Thyroid gland (tissue), 4 donors: ENCODE data around the gene C6orf47. TPM values are rescaled to one million over a fixed set of nuclear protein-coding genes. Genes with fewer than 3 reads are reported as not detected.
A peak's percentile ranks its signal among the peaks of the same experiment; 100 is the strongest.

Source experiments
- DNase-seq, 2 donors: peaks; one replicate each; pipeline ENCODE4 v3.0.0-alpha.2; 2019
- H3K27ac ChIP-seq, 3 donors: fragments of 200-600 bp; sonication (generic); 1 replicate in 2 of 3; 2 replicates in 1 of 3; pipeline ENCODE4 v1.5.1; 2016 to 2019; ENCODE audit warnings: mild to moderate bottlenecking in 1 of 3, moderate library complexity in 1 of 3
- H3K27me3 ChIP-seq: fragments of 200-600 bp; sonication (generic); one replicate; pipeline ENCODE4 v1.5.1; 2019
- H3K36me3 ChIP-seq, 2 donors: fragments of 200-600 bp; sonication (generic); one replicate each; pipeline ENCODE4 v1.5.1; 2016 to 2019
- H3K4me1 ChIP-seq, 2 donors: fragments of 200-600 bp; sonication (generic); one replicate each; pipeline ENCODE4 v1.5.1; 2017 to 2019
- H3K4me3 ChIP-seq, 3 donors: fragments of 200-600 bp; sonication (generic); replicated peaks in 1 of 3; 1 replicate in 2 of 3; 2 replicates in 1 of 3; pipeline ENCODE4 v1.5.1; 2016; ENCODE audit warnings: mild to moderate bottlenecking in 1 of 3
- H3K9me3 ChIP-seq: fragments of 200-600 bp; sonication (generic); one replicate; pipeline ENCODE4 v1.5.1; 2017
- CTCF ChIP-seq, 6 experiments: fragments of 200-600 bp in 3 of 6; fragments of 450-650 bp in 3 of 6; sonication (generic) in 3 of 6; IDR thresholded peaks; one replicate each; pipeline ENCODE4 v1.5.1; 2016 to 2019; ENCODE audit warnings: antibody characterized with exemption in 6 of 6, mild to moderate bottlenecking in 2 of 6, inconsistent platforms in 1 of 6, moderate library complexity in 1 of 6
- POLR2A ChIP-seq, 2 donors: fragments of 450-650 bp; IDR thresholded peaks; one replicate each; pipeline ENCODE4 v1.6.1; 2017; ENCODE audit warnings: antibody characterized with exemption in 2 of 2, mild to moderate bottlenecking in 2 of 2, moderate library complexity in 1 of 2
- WGBS, 2 donors: methylation state at CpG; one replicate each; pipeline ENCODE4 v1.1.5; 2017; 5-methylcytosine and 5-hydroxymethylcytosine counted together
- intact Hi-C: fragments of 100-400 bp; cut with DNase I; formaldehyde crosslinking; loops from one replicate; pipeline ENCODE4 v1.15.1; 2023
- total RNA-seq, 4 donors: library from RNA; depleted of rRNA; stranded (reverse); fragments of >200 nt; gene quantifications; one replicate each; pipeline ENCODE4 v1.2.3, GENCODE V29; 2016

The C6orf47 gene
- total RNA-seq, 4 donors from 2014 or later: 23.6 to 32.3 (median 28.7) TPM

- intact Hi-C loops: loop anchor here (5.0 kb wide), 1 partner anchor 151 kb away; no protein-coding TSS in a partner anchor
- peak; percentile 91 to 92 for DNase-seq
These were observed 20.6 kb upstream of the C6orf47 start for GRCh38 chr6:31681135-31681671.

GRCh38 chr6:31680226-31681134, 19.9 kb upstream of the C6orf47 start, which contains the start of gene LY6G5C:
LY6G5C (minus strand) TSS chr6:31681067; CDS start chr6:31680373, 694 bp downstream.
- intact Hi-C loops: loop anchor here (5.0 kb wide), 1 partner anchor 152 kb away; no protein-coding TSS in a partner anchor
- WGBS, 2 donors: 10 to 13% methylated on average over 17 of the region's 17 CpGs
- peak within 1 kb of the TSS in 2 of 3 donors; percentile 24 to 27 for H3K4me3 ChIP-seq
- no peaks in the 10 kb centered on the region for H3K36me3 ChIP-seq
- no peaks in the 10 kb centered on the region for H3K9me3 ChIP-seq
- peak within 1 kb of the TSS; percentile 79 to 84 (median 80) for H3K27ac ChIP-seq
- H3K4me1 ChIP-seq: peaks cover 10 to 18% of the 10 kb centered on the region in 2 donors
- no peaks in the 10 kb centered on the region for H3K27me3 ChIP-seq
- peak; percentile 25 to 89 (median 80) for TF ChIP-seq CTCF (IDR thresholded peaks at IDR 0.05)
- no peak for TF ChIP-seq POLR2A (IDR thresholded peaks at IDR 0.05)
- DNase-seq: peak; percentile 89

More at GRCh38 chr6:31681135-31681671, 20.6 kb upstream of the C6orf47 start:
- H3K9me3 ChIP-seq: no peaks in the 10 kb centered on the region
- H3K36me3 ChIP-seq: peaks cover 0 to under 1% of the 10 kb centered on the region in 2 donors
- peaks cover 10 to 18% of the 10 kb centered on the region in 2 donors for H3K4me1 ChIP-seq
- no peaks in the 10 kb centered on the region for H3K27me3 ChIP-seq
- peak overlapping the region in 2 of 3 donors; percentile 24 to 27 for H3K4me3 ChIP-seq
- TF ChIP-seq POLR2A (IDR thresholded peaks at IDR 0.05): peak in 1 of 2 donors; percentile 42
- no peak for TF ChIP-seq CTCF (IDR thresholded peaks at IDR 0.05)
- H3K27ac ChIP-seq: peak overlapping the region; percentile 79 to 84 (median 80)
- 0% methylated on average over 11 to 27 of the region's 40 CpGs for WGBS, 2 donors

- intact Hi-C loops: loop anchor here (10.0 kb wide), 1 partner anchor 287 kb away; no protein-coding TSS in a partner anchor
- peaks cover 9 to 14% of the 10 kb centered on the region in 2 donors for H3K4me1 ChIP-seq
- TF ChIP-seq POLR2A (IDR thresholded peaks at IDR 0.05): no peak
- no peak overlapping the region for H3K4me3 ChIP-seq
- WGBS, 2 donors: 71% methylated on average over 8 of the region's 8 CpGs
- no peaks in the 10 kb centered on the region for H3K9me3 ChIP-seq
- peaks cover 0 to 4% of the 10 kb centered on the region in 2 donors for H3K36me3 ChIP-seq
- H3K27me3 ChIP-seq: no peaks in the 10 kb centered on the region
- H3K27ac ChIP-seq: no peak overlapping the region
- no peak for DNase-seq
These were observed 17.4 kb upstream of the C6orf47 start for GRCh38 chr6:31677955-31678354.

GRCh38 chr6:31676904-31677303, 16.3 kb upstream of the C6orf47 start:
- Histone ChIP-seq H3K4me1 (peaks cover 6 to 12% of the 10 kb centered on the region in 2 donors), H3K4me3 (no peak overlapping the region), H3K36me3 (peaks cover 6 to 14% of the 10 kb centered on the region in 2 donors), H3K27me3 (no peaks in the 10 kb centered on the region), H3K27ac (no peak overlapping the region), H3K9me3 (no peaks in the 10 kb centered on the region)
- TF ChIP-seq CTCF (IDR thresholded peaks at IDR 0.05) (no peak), POLR2A (IDR thresholded peaks at IDR 0.05) (no peak)
- intact Hi-C loops: loop anchor here (10.0 kb wide), 1 partner anchor 288 kb away; no protein-coding TSS in a partner anchor
- no peak for DNase-seq
- WGBS, 2 donors: 48 to 66% methylated on average over 6 of the region's 6 CpGs

GRCh38 chr6:31676322-31676903, 15.8 kb upstream of the C6orf47 start:
- 72 to 81% methylated on average over 4 of the region's 4 CpGs for WGBS, 2 donors
- Histone ChIP-seq H3K27ac (no peak overlapping the region), H3K9me3 (no peaks in the 10 kb centered on the region), H3K4me3 (no peak overlapping the region), H3K4me1 (peaks cover 2 to 7% of the 10 kb centered on the region in 2 donors), H3K27me3 (no peaks in the 10 kb centered on the region), H3K36me3 (peaks cover 10 to 19% of the 10 kb centered on the region in 2 donors)
- no peak for DNase-seq
- TF ChIP-seq CTCF (IDR thresholded peaks at IDR 0.05) (no peak), POLR2A (IDR thresholded peaks at IDR 0.05) (no peak)
- intact Hi-C loops: loop anchor here (10.0 kb wide), 1 partner anchor 288 kb away; no protein-coding TSS in a partner anchor
